Heart left ventricle (tissue), 16 donors: Measurements from ENCODE around the gene FKBP4. TPM values are rescaled to one million over a fixed set of nuclear protein-coding genes. Genes with fewer than 3 reads are reported as not detected.
A peak's percentile ranks its signal among the peaks of the same experiment; 100 is the strongest.

Experiments used
- ATAC-seq, 4 donors: fragments of 200-7000 bp; cut with Tn5 transposase; one replicate each; pipeline ENCODE4 v1.9.1; 2020 to 2022; ENCODE audit warnings: moderate library complexity in 4 of 4, mild to moderate bottlenecking in 3 of 4, moderate number of reproducible peaks in 1 of 4
- DNase-seq, 5 donors: peaks; one replicate each; pipeline ENCODE4 v3.0.0-alpha.2; 2020
- H3K27ac ChIP-seq, 12 donors: fragments of 200-600 bp; sonication (generic) in 4 of 12; one replicate each; pipeline versions ENCODE4 v1.5.0 to v1.8.0; 2016 to 2022; ENCODE audit warnings: mild to moderate bottlenecking in 2 of 12
- H3K27me3 ChIP-seq, 9 donors: fragments of 200-600 bp; sonication (generic) in 2 of 9; one replicate each; pipeline versions ENCODE4 v1.5.1 to v1.8.0; 2016 to 2022; ENCODE audit warnings: mild to moderate bottlenecking in 3 of 9
- H3K36me3 ChIP-seq, 9 donors: fragments of 200-600 bp; sonication (generic) in 2 of 9; one replicate each; pipeline versions ENCODE4 v1.5.0 to v1.8.0; 2018 to 2022; ENCODE audit warnings: mild to moderate bottlenecking in 2 of 9
- H3K4me1 ChIP-seq, 12 donors: fragments of 200-600 bp; sonication (generic) in 4 of 12; one replicate each; pipeline versions ENCODE4 v1.5.0 to v1.8.0; 2016 to 2022; ENCODE audit warnings: mild to moderate bottlenecking in 3 of 12
- H3K4me3 ChIP-seq, 12 donors: fragments of 200-600 bp; sonication (generic) in 4 of 12; one replicate each; pipeline versions ENCODE4 v1.5.0 to v1.8.0; 2017 to 2022; ENCODE audit warnings: mild to moderate bottlenecking in 9 of 12, moderate library complexity in 4 of 12
- H3K9me3 ChIP-seq, 12 donors: fragments of 200-600 bp; sonication (generic) in 4 of 12; one replicate each; pipeline versions ENCODE4 v1.5.0 to v1.8.0; 2016 to 2022; ENCODE audit warnings: mild to moderate bottlenecking in 1 of 12
- CTCF ChIP-seq, 12 donors: fragments of 200-600 bp; sonication (generic) in 4 of 12; IDR thresholded peaks; one replicate each; pipeline versions ENCODE4 v1.5.0 to v1.8.0; 2018 to 2022; ENCODE audit warnings: antibody characterized with exemption in 12 of 12, mild to moderate bottlenecking in 5 of 12
- POLR2A ChIP-seq, 2 donors: fragments of 450-650 bp; IDR thresholded peaks; one replicate each; pipeline ENCODE4 v1.6.1; 2017; ENCODE audit warnings: antibody characterized with exemption in 2 of 2, mild to moderate bottlenecking in 2 of 2, moderate library complexity in 2 of 2
- WGBS, 4 donors: extraction: QIAGEN DNeasy Blood & Tissue Kit in 2 of 4; methylation state at CpG; one replicate each; pipeline versions ENCODE4 v1.1.5 to v1.1.7; 2013 to 2018; 5-methylcytosine and 5-hydroxymethylcytosine counted together
- intact Hi-C, 10 donors: fragments of 100-400 bp; cut with DNase I; formaldehyde crosslinking; loops; one replicate each; pipeline versions ENCODE4 v1.11.1 to v1.14.2; 2022
- polyA plus RNA-seq, 2 donors: library from polyadenylated mRNA; stranded (reverse); fragments of 200-250 nt; gene quantifications; one replicate each; pipeline ENCODE4 v1.2.3, GENCODE V29; 2013
- total RNA-seq, 9 donors: library from RNA; depleted of rRNA in 2 of 9; stranded (reverse); fragments of >200 nt in 2 of 9; fragmentation: NEBNext Ultra II Directional in 3 of 9; extraction: Animal tissue kit (Norgen Biotek cat#: 25700) in 3 of 9; gene quantifications; one replicate each; pipeline versions ENCODE4 v1.1.0 to v1.2.4, GENCODE V29; 2016 to 2023
- donor health status: ischemic (EF 13 %, LVEDD 7.1; RV severe dilation, severe dysfunction).
- donor health status: healthy with polysubstance abuse.
- donor health status: DM: no; HTN: yes; CAD: no.
- donor health status: DM: no; HTN: no; CAD: no.
- donor health status: ischemic (EF 25% LVEDD 6.9; RV normal size, moderate dysfunction).
- donor health status: ischemic (EF 25% LVEDD 5.7; RV mildly dilated, moderate dysfunction).
- donor health status: healthy.
- donor health status: DM: yes; HTN: yes; CAD: no.
- donor health status: ischemic (EF 35%, LVEDD 5.7; RV mildly dilated, moderate dysfunction).
- donor health status: nonischemic (EF 11% LVEDD 7.7; RV severe dilation, severe dysfunction).
- donor health status: DM: yes; HTN: yes; CAD: no.
- donor health status: PGD.
- donor health status: ischemic (EF 29% LVEDD 5.4; RV normal size, mild dysfunction).
- donor health status: nonischemic (EF 23%, LVEDD 6.1; RV moderate dilation, normal function).

Gene FKBP4
- total and polyA plus RNA-seq, 11 donors, result 25.4 to 84.9 (median 44.0) TPM

GRCh38 chr12:2812290-2813213 lies 17.8 kb downstream of the FKBP4 start, which contains the start of gene ITFG2:
ITFG2 (plus strand) TSS chr12:2812668; CDS start chr12:2812761, 93 bp downstream.
- H3K27ac ChIP-seq, result peak within 1 kb of the TSS; percentile 77 to 98 (median 95)
- TF ChIP-seq POLR2A (IDR thresholded peaks at IDR 0.05), result peak in 1 of 2 donors; percentile 89
- no peak for TF ChIP-seq CTCF (IDR thresholded peaks at IDR 0.05)
- H3K27me3 ChIP-seq, result no peaks in the 10 kb centered on the region
- DNase-seq (peak; percentile 98 to 100 (median 99)), ATAC-seq (peak; percentile 98 to 99 (median 99))
- peaks cover 0 to 23% (median 17%) of the 10 kb centered on the region in 12 donors for H3K4me1 ChIP-seq
- intact Hi-C loops, result loop anchor here in 3 of 10 donors (2.0 kb wide), 2 partner anchors 16 to 18 kb away; partner anchors contain the start of gene FKBP4 (in 2 of the 3)
- peaks cover 0 to 23% (median 9%) of the 10 kb centered on the region in 9 donors for H3K36me3 ChIP-seq
- H3K4me3 ChIP-seq, result peak within 1 kb of the TSS; percentile 53 to 90 (median 72)
- H3K9me3 ChIP-seq, result no peaks in the 10 kb centered on the region
- 0 to 1% (median 0%) methylated on average over 48 of the region's 48 CpGs for WGBS, 4 donors

- H3K27ac ChIP-seq, result peak overlapping the region; percentile 77 to 98 (median 95)
- peaks cover 0 to 23% (median 17%) of the 10 kb centered on the region in 12 donors for H3K4me1 ChIP-seq
- 17 to 19% (median 18%) methylated on average over 10 of the region's 10 CpGs for WGBS, 4 donors
- H3K27me3 ChIP-seq, result no peaks in the 10 kb centered on the region
- H3K36me3 ChIP-seq, result peaks cover 0 to 33% (median 16%) of the 10 kb centered on the region in 9 donors
- no peaks in the 10 kb centered on the region for H3K9me3 ChIP-seq
- peak overlapping the region; percentile 53 to 90 (median 72) for H3K4me3 ChIP-seq
- DNase-seq, result peak in 2 of 5 donors; percentile 33 to 60
- peak in 2 of 4 donors; percentile 47 to 50 for ATAC-seq
- intact Hi-C loops, result loop anchor here in 3 of 10 donors (2.0 kb wide), 2 partner anchors 17 to 19 kb away; partner anchors contain the start of gene FKBP4 (in 2 of the 3)
- peak in 11 of 12 donors; percentile 29 to 64 (median 55) for TF ChIP-seq CTCF (IDR thresholded peaks at IDR 0.05)
- no peak for TF ChIP-seq POLR2A (IDR thresholded peaks at IDR 0.05)
These were observed 18.7 kb downstream of the FKBP4 start for GRCh38 chr12:2813214-2814185.

GRCh38 chr12:2819810-2820209 lies 25.0 kb downstream of the FKBP4 start:
- no peak overlapping the region for H3K4me3 ChIP-seq
- TF ChIP-seq POLR2A (IDR thresholded peaks at IDR 0.05) (no peak), CTCF (IDR thresholded peaks at IDR 0.05) (no peak)
- intact Hi-C loops, result loop anchor here in 1 of 10 donors (5.0 kb wide), 1 partner anchor 52 kb away; no protein-coding TSS in a partner anchor
- no peaks in the 10 kb centered on the region for H3K9me3 ChIP-seq
- H3K36me3 ChIP-seq, result peaks cover 0 to 91% (median 73%) of the 10 kb centered on the region in 9 donors
- no peak overlapping the region for H3K27ac ChIP-seq
- 92 to 96% (median 95%) methylated on average over 15 of the region's 15 CpGs for WGBS, 4 donors
- DNase-seq, result no peak
- H3K4me1 ChIP-seq, result peaks cover 0 to 2% (median 0%) of the 10 kb centered on the region in 12 donors
- ATAC-seq, result no peak
- no peaks in the 10 kb centered on the region for H3K27me3 ChIP-seq
